B cell (primary cell): ENCODE measurements around the gene CHTF18. TPM values are rescaled to one million over a fixed set of nuclear protein-coding genes. Genes with fewer than 3 reads are reported as not detected.

Experiments used
- ATAC-seq: fragments of 200-7000 bp; cut with Tn5 transposase; one replicate; pipeline ENCODE4 v1.10.0; 2021; ENCODE audit warnings: low read depth, mild to moderate bottlenecking, moderate number of reproducible peaks, moderate library complexity
- CTCF ChIA-PET: fragments of 350-600 bp; sonication (Branson Sonifier 250); formaldehyde crosslinking; loops from one replicate; lab custom pipeline; 2021; ENCODE audit warnings: antibody characterized with exemption, inconsistent platforms; lab: Charles Lee
- POLR2A ChIA-PET: fragments of 350-600 bp; sonication (Branson Sonifier 250); formaldehyde crosslinking; loops from one replicate; lab custom pipeline; 2021; ENCODE audit warnings: antibody characterized with exemption; lab: Charles Lee
- DNase-seq: peaks from one replicate; pipeline ENCODE4 v3.0.0; 2013
- H2AFZ ChIP-seq: 2 replicates; pipeline ENCODE4 v1.6.1; 2012; ENCODE audit warnings: mild to moderate bottlenecking, low read depth, low read length; ENCODE audit not compliant: insufficient read depth, poor library complexity, severe bottlenecking
- H3K27ac ChIP-seq, 2 donors: 1 replicate in 1 of 2; 2 replicates in 1 of 2; pipeline ENCODE4 v1.5.1; 2012 to 2013; ENCODE audit warnings: low read length in 2 of 2, mild to moderate bottlenecking in 2 of 2, moderate library complexity in 1 of 2
- H3K27me3 ChIP-seq, 4 experiments: fragments of 200-600 bp in 1 of 4; sonication (generic) in 1 of 4; replicated peaks in 1 of 4; 1 replicate in 2 of 4; 2 replicates in 2 of 4; pipeline versions ENCODE4 v1.6.1 to v1.7.0; 2013 to 2016; ENCODE audit warnings: low read length in 3 of 4, mild to moderate bottlenecking in 2 of 4, mixed read lengths in 1 of 4, moderate library complexity in 1 of 4; ENCODE audit not compliant: insufficient read depth in 4 of 4, control insufficient read depth in 3 of 4; ENCODE audit errors: control extremely low read depth in 1 of 4
- H3K36me3 ChIP-seq, 2 experiments: replicated peaks in 1 of 2; 1 replicate in 1 of 2; 2 replicates in 1 of 2; pipeline versions ENCODE4 v1.6.1 to v1.7.1; 2013; ENCODE audit warnings: low read length in 1 of 2; ENCODE audit not compliant: insufficient read depth in 2 of 2, control insufficient read depth in 1 of 2; ENCODE audit errors: control extremely low read depth in 1 of 2, extremely low read depth in 1 of 2
- H3K4me1 ChIP-seq, 2 donors: fragments of 200-600 bp in 1 of 2; sonication (generic) in 1 of 2; 1 replicate in 1 of 2; 2 replicates in 1 of 2; pipeline versions ENCODE4 v1.5.1 to v1.6.1; 2013 to 2017; ENCODE audit warnings: low read length in 2 of 2; ENCODE audit not compliant: control insufficient read depth in 2 of 2, insufficient read depth in 2 of 2
- H3K4me2 ChIP-seq: replicated peaks from 2 replicates; pipeline ENCODE3; 2012; ENCODE audit warnings: mild to moderate bottlenecking, low read depth, low read length; ENCODE audit not compliant: poor library complexity, severe bottlenecking
- H3K4me3 ChIP-seq, 5 experiments: fragments of 200-600 bp in 1 of 5; sonication (generic) in 1 of 5; 1 replicate in 3 of 5; 2 replicates in 2 of 5; pipeline versions ENCODE4 v1.5.1 to v1.7.0; 2011 to 2016; ENCODE audit warnings: low read length in 4 of 5, mild to moderate bottlenecking in 4 of 5, low read depth in 2 of 5, control low read depth in 1 of 5, moderate library complexity in 1 of 5; ENCODE audit not compliant: insufficient read depth in 1 of 5; ENCODE audit errors: control extremely low read depth in 1 of 5, extremely low read depth in 1 of 5
- H3K79me2 ChIP-seq: fragments of 200-600 bp; sonication (generic); one replicate; pipeline ENCODE4 v1.6.0; 2016; ENCODE audit warnings: low read length; ENCODE audit not compliant: control insufficient read depth, insufficient read depth
- H3K9ac ChIP-seq: fragments of 200-600 bp; sonication (generic); 2 replicates; pipeline ENCODE4 v1.6.1; 2017; ENCODE audit warnings: mild to moderate bottlenecking, low read length, moderate library complexity
- H3K9me3 ChIP-seq, 3 donors: one replicate each; pipeline versions ENCODE4 v1.6.1 to v1.7.1; 2013; ENCODE audit warnings: low read length in 2 of 3; ENCODE audit not compliant: control insufficient read depth in 2 of 3, insufficient read depth in 1 of 3; ENCODE audit errors: control extremely low read depth in 1 of 3
- H4K20me1 ChIP-seq: 2 replicates; pipeline ENCODE4 v1.6.0; 2012; ENCODE audit warnings: mild to moderate bottlenecking, low read length; ENCODE audit not compliant: insufficient read depth, control insufficient read depth, poor library complexity, severe bottlenecking
- H3K27ac Mint-ChIP-seq: one replicate; pipeline ENCODE4 v1.8.0; 2021; ENCODE audit warnings: mixed read lengths
- H3K27me3 Mint-ChIP-seq: one replicate; pipeline ENCODE4 v1.8.0; 2021; ENCODE audit warnings: mixed read lengths
- H3K4me1 Mint-ChIP-seq: one replicate; pipeline ENCODE4 v1.8.0; 2021; ENCODE audit warnings: mixed read lengths
- H3K4me3 Mint-ChIP-seq: one replicate; pipeline ENCODE4 v1.8.0; 2021; ENCODE audit warnings: mixed read lengths
- H3K9me3 Mint-ChIP-seq: one replicate; pipeline ENCODE4 v1.8.0; 2022; ENCODE audit warnings: mixed read lengths; ENCODE audit not compliant: insufficient read depth
- EZH2 ChIP-seq: IDR thresholded peaks from 2 replicates; pipeline ENCODE4 v1.6.1; 2012; ENCODE audit warnings: borderline replicate concordance, low read depth, mild to moderate bottlenecking, moderate library complexity, low read length; ENCODE audit not compliant: insufficient read depth, poor library complexity, severe bottlenecking
- WGBS: methylation state at CpG from one replicate; pipeline ENCODE4 v1.1.5; 2013; ENCODE audit warnings: missing lambda C conversion rate; ENCODE audit not compliant: insufficient coverage; 5-methylcytosine and 5-hydroxymethylcytosine counted together
- intact Hi-C: fragments of 100-400 bp; cut with micrococcal nuclease; formaldehyde crosslinking; loops from one replicate; pipeline ENCODE4 v1.10.0; 2022
- polyA plus RNA-seq: library from polyadenylated mRNA; depleted of rRNA; stranded (reverse); fragments of >200 nt; gene quantifications from 2 replicates; pipeline ENCODE4 v1.2.3, GENCODE V29; 2012
- total RNA-seq, 2 donors: library from RNA; stranded (reverse); fragments of 120-200 nt in 1 of 2; gene quantifications; 1 replicate in 1 of 2; 2 replicates in 1 of 2; pipeline versions ENCODE4 v1.2.3 to v1.2.4, GENCODE V29; 2013 to 2022
- TF ChIP-seq, protein P1 (sequence below): fragments of 200-600 bp; IDR thresholded peaks from one replicate; pipeline ENCODE4 v1.8.0; 2022; ENCODE audit warnings: antibody characterized with exemption, mild to moderate bottlenecking

Gene CHTF18
- total and polyA plus RNA-seq, 2 donors (not counting 1 experiment from before 2014, with no cell fraction given) = 72.3 to 76.1 TPM

DNA sequence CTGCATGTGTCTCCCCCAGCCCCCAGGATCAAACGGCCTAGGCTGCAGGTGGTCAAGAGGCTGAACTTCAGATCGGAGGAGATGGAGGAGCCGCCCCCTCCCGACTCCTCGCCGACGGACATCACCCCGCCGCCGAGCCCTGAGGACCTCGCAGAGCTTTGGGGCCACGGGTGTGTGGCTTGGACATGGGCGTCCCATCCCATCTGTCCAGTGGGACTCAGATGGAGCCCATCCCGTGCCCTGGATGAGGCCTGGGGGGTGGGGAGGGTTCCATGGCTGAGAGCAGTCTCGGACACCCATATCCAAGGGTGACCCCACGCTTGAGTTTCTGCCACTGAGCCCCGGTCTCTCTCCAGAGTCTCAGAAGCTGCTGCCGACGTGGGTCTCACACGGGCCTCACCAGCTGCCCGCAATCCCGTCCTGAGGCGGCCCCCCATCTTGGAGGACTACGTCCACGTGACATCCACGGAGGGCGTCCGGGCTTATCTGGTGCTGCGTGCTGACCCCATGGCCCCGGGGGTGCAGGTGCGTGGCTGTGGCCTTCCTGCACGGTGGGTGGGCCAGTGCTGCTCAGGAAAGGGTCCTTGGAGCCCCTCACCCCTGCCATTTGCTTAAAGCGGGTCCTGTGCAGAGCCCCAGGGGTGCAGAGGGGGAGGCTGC, 901 bp downstream of the CHTF18 start:
- intact Hi-C loops = no loop called here
- Histone ChIP-seq H3K27ac (peak overlapping the region in 1 of 2 donors; percentile 68), H2AFZ (peak overlapping the region; percentile 94), H3K36me3 (peaks cover 0 to 8% of the 10 kb centered on the region in 2 experiments), H3K4me1 (peaks cover 13 to 24% of the 10 kb centered on the region in 2 donors), H3K79me2 (peaks cover 11% of the 10 kb centered on the region), H3K9ac (peak overlapping the region; percentile 84), H3K4me3 (peak overlapping the region in 4 of 5 experiments; percentile 65 to 86 (median 71)), H3K9me3 (no peaks in the 10 kb centered on the region), H3K4me2 (peak overlapping the region; percentile 96), H4K20me1 (peaks cover 31% of the 10 kb centered on the region), H3K27me3 (no peaks in the 10 kb centered on the region)
- Mint-ChIP-seq H3K9me3 (no peaks in the 10 kb centered on the region), H3K4me3 (peak overlapping the region; percentile 47), H3K27me3 (no peaks in the 10 kb centered on the region), H3K27ac (no peak overlapping the region), H3K4me1 (peaks cover 7% of the 10 kb centered on the region)
- DNase-seq (no peak), ATAC-seq (no peak)
- TF ChIP-seq, protein P1, sequence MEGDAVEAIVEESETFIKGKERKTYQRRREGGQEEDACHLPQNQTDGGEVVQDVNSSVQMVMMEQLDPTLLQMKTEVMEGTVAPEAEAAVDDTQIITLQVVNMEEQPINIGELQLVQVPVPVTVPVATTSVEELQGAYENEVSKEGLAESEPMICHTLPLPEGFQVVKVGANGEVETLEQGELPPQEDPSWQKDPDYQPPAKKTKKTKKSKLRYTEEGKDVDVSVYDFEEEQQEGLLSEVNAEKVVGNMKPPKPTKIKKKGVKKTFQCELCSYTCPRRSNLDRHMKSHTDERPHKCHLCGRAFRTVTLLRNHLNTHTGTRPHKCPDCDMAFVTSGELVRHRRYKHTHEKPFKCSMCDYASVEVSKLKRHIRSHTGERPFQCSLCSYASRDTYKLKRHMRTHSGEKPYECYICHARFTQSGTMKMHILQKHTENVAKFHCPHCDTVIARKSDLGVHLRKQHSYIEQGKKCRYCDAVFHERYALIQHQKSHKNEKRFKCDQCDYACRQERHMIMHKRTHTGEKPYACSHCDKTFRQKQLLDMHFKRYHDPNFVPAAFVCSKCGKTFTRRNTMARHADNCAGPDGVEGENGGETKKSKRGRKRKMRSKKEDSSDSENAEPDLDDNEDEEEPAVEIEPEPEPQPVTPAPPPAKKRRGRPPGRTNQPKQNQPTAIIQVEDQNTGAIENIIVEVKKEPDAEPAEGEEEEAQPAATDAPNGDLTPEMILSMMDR = no peak
- no peak for TF ChIP-seq EZH2
- 78% methylated on average over 32 of the region's 33 CpGs for WGBS
- CTCF ChIA-PET = interaction anchor here (0.9 kb wide), 1 partner anchor 77 kb away, joined by 3 read pairs; no protein-coding TSS in a partner anchor
- POLR2A ChIA-PET = interaction anchor here (1.1 kb wide), 1 partner anchor 49 kb away, joined by 3 read pairs; the partner anchor contains the start of gene CIAO3

DNA sequence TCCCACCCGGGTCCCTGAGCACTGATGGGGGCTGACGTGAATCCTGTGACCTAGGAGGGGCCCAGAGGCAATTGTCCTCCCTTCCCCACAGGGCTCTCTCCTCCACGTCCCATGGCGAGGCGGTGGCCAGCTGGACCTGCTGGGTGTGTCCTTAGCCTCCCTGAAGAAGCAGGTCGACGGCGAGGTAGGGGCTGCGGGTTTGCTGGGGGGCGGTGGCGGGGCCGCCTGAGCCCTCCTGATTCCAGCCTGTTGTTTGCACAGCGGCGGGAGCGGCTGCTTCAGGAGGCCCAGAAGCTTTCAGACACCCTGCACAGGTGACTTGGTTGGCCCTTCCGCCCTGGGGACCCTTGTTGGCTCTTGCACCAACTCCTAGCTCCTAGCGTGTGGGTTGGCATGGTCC, 1.7 kb downstream of the CHTF18 start:
- POLR2A ChIA-PET = no interaction called here
- peak overlapping the region; percentile 47 for H3K4me3 Mint-ChIP-seq
- no peaks in the 10 kb centered on the region for H3K9me3 Mint-ChIP-seq
- Histone ChIP-seq H3K9me3 (no peaks in the 10 kb centered on the region), H3K27me3 (no peaks in the 10 kb centered on the region), H4K20me1 (peaks cover 26% of the 10 kb centered on the region), H3K36me3 (peaks cover 0 to 8% of the 10 kb centered on the region in 2 experiments), H3K9ac (no peak overlapping the region), H3K27ac (no peak overlapping the region), H3K79me2 (peaks cover 11% of the 10 kb centered on the region), H3K4me3 (no peak overlapping the region), H2AFZ (no peak overlapping the region), H3K4me1 (peaks cover 13 to 24% of the 10 kb centered on the region in 2 donors), H3K4me2 (no peak overlapping the region)
- WGBS = 96% methylated on average over 17 of the region's 17 CpGs
- no peak for ATAC-seq
- intact Hi-C loops = no loop called here
- H3K27me3 Mint-ChIP-seq = no peaks in the 10 kb centered on the region
- DNase-seq = no peak
- TF ChIP-seq, protein P1 = no peak
- no peak for TF ChIP-seq EZH2
- no peak overlapping the region for H3K27ac Mint-ChIP-seq
- CTCF ChIA-PET = interaction anchor here (0.9 kb wide), 1 partner anchor 77 kb away, joined by 3 read pairs; no protein-coding TSS in a partner anchor
- H3K4me1 Mint-ChIP-seq = peaks cover 7% of the 10 kb centered on the region
